HL-60 (cell line): ENCODE data around the gene TRABD2B.

Experiments used
- DNase-seq, 2 experiments: peaks; one replicate each; pipeline ENCODE4 v3.0.0-alpha.2; 2010 to 2020; ENCODE audit warnings: low read depth in 1 of 2, low spot score in 1 of 2
- H3K27ac ChIP-seq: fragments of 250-450 bp; sonication (Bioruptor Pico); replicated peaks from 2 replicates; pipeline ENCODE4 v1.5.1; 2020; ENCODE audit warnings: mild to moderate bottlenecking, moderate library complexity
- H3K27me3 ChIP-seq: fragments of 250-450 bp; sonication (Bioruptor Pico); 2 replicates; pipeline ENCODE4 v1.5.1; 2021; ENCODE audit warnings: mild to moderate bottlenecking, moderate library complexity; ENCODE audit not compliant: insufficient read depth, poor library complexity, severe bottlenecking
- H3K4me3 ChIP-seq: replicated peaks from 2 replicates; pipeline ENCODE4 v1.5.1; 2011; ENCODE audit warnings: mild to moderate bottlenecking, control low read depth, low read length; ENCODE audit not compliant: insufficient read depth
- CTCF ChIP-seq: IDR thresholded peaks from one replicate; pipeline ENCODE4 v1.5.1; 2011; ENCODE audit warnings: low read length, control low read depth, inconsistent platforms; ENCODE audit not compliant: insufficient read depth
- GABPA ChIP-seq: IDR thresholded peaks from 2 replicates; pipeline ENCODE4 v1.6.1; 2012; ENCODE audit warnings: low read depth
- POLR2AphosphoS5 ChIP-seq: IDR thresholded peaks from 2 replicates; pipeline ENCODE4 v1.6.1; 2012; ENCODE audit warnings: low read depth
- REST ChIP-seq: IDR thresholded peaks from 2 replicates; pipeline ENCODE4 v1.6.1; 2012; ENCODE audit warnings: low read depth; ENCODE audit not compliant: insufficient replicate concordance
- SPI1 ChIP-seq: IDR thresholded peaks from 2 replicates; pipeline ENCODE4 v1.6.1; 2012; ENCODE audit warnings: low read depth, mild to moderate bottlenecking, borderline replicate concordance

Gene TRABD2B

DNA sequence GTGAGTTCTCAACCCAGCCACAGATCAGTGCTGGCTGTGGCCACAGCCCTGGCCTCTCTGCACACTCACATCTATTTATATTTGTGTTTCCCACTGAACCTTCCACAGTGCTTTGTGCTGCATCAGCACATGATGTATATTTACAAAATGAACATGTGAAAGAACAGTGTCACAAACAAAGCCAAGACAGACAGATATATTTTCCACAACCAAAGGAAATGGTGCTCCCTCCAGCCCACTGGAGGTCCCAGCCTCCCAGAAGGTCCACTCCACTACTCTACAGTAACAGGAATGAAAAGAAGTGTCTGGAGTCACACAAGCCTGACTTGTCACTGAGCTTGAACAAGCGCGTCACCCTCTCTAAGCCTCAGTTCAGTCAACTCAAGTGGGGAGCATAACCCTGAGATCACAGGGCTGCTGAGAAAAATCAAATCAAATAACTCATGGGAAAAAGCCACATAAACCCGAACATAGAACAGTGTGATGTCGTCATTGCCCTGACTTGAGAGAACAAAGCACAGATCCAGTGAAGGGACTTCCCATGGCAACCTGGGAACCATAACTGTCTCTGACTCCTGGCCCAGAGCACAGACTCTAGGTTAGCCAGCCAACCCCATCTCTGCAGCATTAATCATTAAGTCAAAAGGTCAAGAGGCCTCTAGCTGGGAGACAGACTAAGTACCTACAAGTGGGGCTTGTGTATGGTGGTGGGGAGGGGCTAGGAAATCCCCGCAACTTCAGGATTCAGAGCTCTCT lies 121.2 kb downstream of the TRABD2B start:
- Histone ChIP-seq H3K27me3 (no peaks in the 10 kb centered on the region), H3K27ac (no peak overlapping the region), H3K4me3 (no peak overlapping the region)
- TF ChIP-seq POLR2AphosphoS5 (no peak), REST (no peak), CTCF (no peak), SPI1 (no peak), GABPA (no peak)
- DNase-seq: no peak

GRCh38 chr1:47875036-47875435 lies 122.1 kb downstream of the TRABD2B start:
- H3K27me3 ChIP-seq: no peaks in the 10 kb centered on the region
- no peak overlapping the region for H3K4me3 ChIP-seq
- no peak for TF ChIP-seq CTCF
- no peak for TF ChIP-seq REST
- no peak for TF ChIP-seq SPI1
- no peak for TF ChIP-seq POLR2AphosphoS5
- no peak overlapping the region for H3K27ac ChIP-seq
- DNase-seq: no peak

DNA sequence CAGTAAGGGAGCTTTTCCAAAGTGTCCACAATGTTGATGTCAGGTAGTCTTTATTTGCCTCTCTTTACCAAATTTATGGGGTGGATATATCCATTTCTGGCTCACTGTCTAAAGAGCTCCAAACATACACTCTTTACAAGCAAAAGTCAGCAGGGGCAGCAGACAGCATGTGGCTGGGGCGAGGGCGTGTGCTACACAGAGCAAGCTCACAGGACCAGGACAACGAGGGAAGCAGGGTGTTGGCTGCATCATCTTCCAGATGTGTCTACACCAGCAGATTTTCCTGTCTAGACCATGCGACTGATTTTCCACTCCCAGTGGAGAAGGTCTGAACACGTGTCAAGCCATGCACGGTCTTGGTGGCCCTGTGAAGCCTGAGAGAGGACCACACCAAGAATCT lies 123.8 kb downstream of the TRABD2B start:
- DNase-seq: no peak
- H3K27ac ChIP-seq: no peak overlapping the region
- no peak for TF ChIP-seq REST
- no peak for TF ChIP-seq POLR2AphosphoS5
- no peak for TF ChIP-seq CTCF
- TF ChIP-seq SPI1: no peak
- no peak for TF ChIP-seq GABPA
- no peaks in the 10 kb centered on the region for H3K27me3 ChIP-seq
- H3K4me3 ChIP-seq: no peak overlapping the region
